ENCODE data around the gene SLC25A21.
"Not testable (repeated sequence)": the region's sequence is repeated elsewhere in the genome, so short reads cannot be mapped to it uniquely, and the experiment has no call there.

SLC25A21 gene

GRCh38 chr14:37186865-37187264 lies 14.5 kb upstream of the SLC25A21 start:
- DNase-seq (ENCODE audit: low read depth in 3 of 3): no peak

- DNase-seq (ENCODE audit: low read depth in 3 of 3): no peak
Observed at GRCh38 chr14:37185670-37186069, 13.3 kb upstream of the SLC25A21 start.

- not testable (repeated sequence) for DNase-seq (ENCODE audit: low read depth in 3 of 3)
Observed at GRCh38 chr14:37184520-37184919, 12.1 kb upstream of the SLC25A21 start.

GRCh38 chr14:37181441-37181840 lies 9.0 kb upstream of the SLC25A21 start:
- DNase-seq (ENCODE audit: low read depth in 3 of 3): no peak

- not testable (repeated sequence) for DNase-seq (ENCODE audit: low read depth in 3 of 3)
Observed at GRCh38 chr14:37180886-37181285, 8.5 kb upstream of the SLC25A21 start.

GRCh38 chr14:37179896-37180502 lies 7.6 kb upstream of the SLC25A21 start:
- no peak for DNase-seq (ENCODE audit: low read depth in 3 of 3)

GRCh38 chr14:37172936-37173614 lies 669 bp upstream of the SLC25A21 start:
- DNase-seq (ENCODE audit: low read depth in 3 of 3): no peak

GRCh38 chr14:37171678-37172023 lies 755 bp downstream of the SLC25A21 start:
- DNase-seq (ENCODE audit: low read depth in 3 of 3): no peak

GRCh38 chr14:37170993-37171392 lies 1.4 kb downstream of the SLC25A21 start:
- no peak for DNase-seq (ENCODE audit: low read depth in 3 of 3)

GRCh38 chr14:37170237-37170636 lies 2.2 kb downstream of the SLC25A21 start:
- DNase-seq (ENCODE audit: low read depth in 3 of 3): no peak

- DNase-seq (ENCODE audit: low read depth in 3 of 3): no peak
Observed at GRCh38 chr14:37168721-37169120, 3.7 kb downstream of the SLC25A21 start.

GRCh38 chr14:37167151-37168047 lies 5.0 kb downstream of the SLC25A21 start:
- DNase-seq (ENCODE audit: low read depth in 3 of 3): no peak

GRCh38 chr14:37165794-37166193 lies 6.6 kb downstream of the SLC25A21 start:
- no peak for DNase-seq (ENCODE audit: low read depth in 3 of 3)

GRCh38 chr14:37162307-37162706 lies 10.1 kb downstream of the SLC25A21 start:
- not testable (repeated sequence) for DNase-seq (ENCODE audit: low read depth in 3 of 3)

GRCh38 chr14:37157987-37158386 lies 14.4 kb downstream of the SLC25A21 start:
- DNase-seq (ENCODE audit: low read depth in 3 of 3): no peak

GRCh38 chr14:37153483-37153882 lies 18.9 kb downstream of the SLC25A21 start:
- no peak for DNase-seq (ENCODE audit: low read depth in 3 of 3)

GRCh38 chr14:37153005-37153404 lies 19.4 kb downstream of the SLC25A21 start:
- no peak for DNase-seq (ENCODE audit: low read depth in 3 of 3)

- DNase-seq (ENCODE audit: low read depth in 3 of 3): no peak
Observed at GRCh38 chr14:37150414-37150813, 22.0 kb downstream of the SLC25A21 start.

- DNase-seq (ENCODE audit: low read depth in 3 of 3): no peak
Observed at GRCh38 chr14:37147310-37147880, 25.0 kb downstream of the SLC25A21 start.

GRCh38 chr14:37146438-37146837 lies 26.0 kb downstream of the SLC25A21 start:
- not testable (repeated sequence) for DNase-seq (ENCODE audit: low read depth in 3 of 3)

- no peak for DNase-seq (ENCODE audit: low read depth in 3 of 3)
Observed at GRCh38 chr14:37145395-37145794, 27.0 kb downstream of the SLC25A21 start.

- no peak for DNase-seq (ENCODE audit: low read depth in 3 of 3)
Observed at GRCh38 chr14:37144729-37145363, 27.6 kb downstream of the SLC25A21 start.

Measured in stimulated activated CD4-positive, alpha-beta T cell treated with anti-CD3 and anti-CD28 coated beads, TNF-alpha, amount 100 ng/mL, for 4 hours (primary cell).